Thyroid gland (tissue), 4 donors: Measurements from ENCODE around the gene CAD.

Source experiments
- POLR2A ChIP-seq, 2 donors: fragments of 450-650 bp; IDR thresholded peaks; one replicate each; pipeline ENCODE4 v1.6.1; 2017; ENCODE audit warnings: antibody characterized with exemption in 2 of 2, mild to moderate bottlenecking in 2 of 2, moderate library complexity in 1 of 2
- TF ChIP-seq, protein P1 (sequence below), 6 experiments: fragments of 200-600 bp in 3 of 6; fragments of 450-650 bp in 3 of 6; sonication (generic) in 3 of 6; IDR thresholded peaks; one replicate each; pipeline ENCODE4 v1.5.1; 2016 to 2019; ENCODE audit warnings: antibody characterized with exemption in 6 of 6, mild to moderate bottlenecking in 2 of 6, inconsistent platforms in 1 of 6, moderate library complexity in 1 of 6

DNA sequence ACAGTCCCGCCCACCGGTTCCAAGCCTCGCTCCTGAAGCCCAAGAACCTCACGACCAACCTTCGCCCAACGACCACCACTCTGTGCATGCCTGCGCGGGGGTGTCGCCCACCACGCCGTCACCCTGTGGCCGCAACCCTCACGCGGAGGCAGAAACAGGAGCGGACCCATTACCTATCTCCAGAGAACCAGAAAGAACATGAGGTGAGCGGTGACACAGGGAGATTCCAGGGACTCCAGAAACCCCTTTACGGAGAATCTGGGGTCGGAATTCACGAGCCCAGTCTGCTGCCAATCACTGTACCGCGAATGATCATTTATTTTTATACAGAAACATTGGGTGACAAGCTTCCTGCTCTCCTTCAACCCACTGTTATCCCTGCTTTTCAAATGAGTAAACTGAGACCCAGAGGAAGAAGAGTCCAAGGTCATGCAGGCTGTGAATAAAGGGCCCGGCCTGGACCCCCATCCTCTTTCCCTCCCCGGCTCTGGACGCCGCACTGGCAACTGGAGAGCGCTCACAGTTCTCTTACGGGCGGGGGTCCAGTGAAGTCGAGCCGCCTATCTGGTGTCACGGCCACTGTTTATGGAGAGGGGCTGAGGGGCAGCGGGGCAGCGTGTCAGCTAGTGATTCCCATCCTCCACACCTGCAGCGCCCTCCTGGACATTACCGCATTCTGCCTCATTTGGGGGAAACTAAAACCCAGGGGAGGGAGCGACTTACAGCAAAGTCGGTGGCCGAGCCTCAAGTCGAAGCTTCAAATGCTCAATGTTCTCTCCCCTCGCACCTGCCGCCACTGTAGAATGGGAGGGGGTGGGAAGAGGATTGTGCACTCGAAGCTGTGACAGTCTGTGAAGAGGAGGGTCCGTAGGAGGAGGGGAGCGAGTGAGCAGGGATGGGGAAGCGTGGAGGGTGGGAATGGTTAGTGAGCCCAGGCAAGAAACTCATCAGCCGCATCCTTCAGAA, 46.4 kb downstream of the CAD start:
- TF ChIP-seq POLR2A (IDR thresholded peaks at IDR 0.05), result no peak
- TF ChIP-seq, protein P1, sequence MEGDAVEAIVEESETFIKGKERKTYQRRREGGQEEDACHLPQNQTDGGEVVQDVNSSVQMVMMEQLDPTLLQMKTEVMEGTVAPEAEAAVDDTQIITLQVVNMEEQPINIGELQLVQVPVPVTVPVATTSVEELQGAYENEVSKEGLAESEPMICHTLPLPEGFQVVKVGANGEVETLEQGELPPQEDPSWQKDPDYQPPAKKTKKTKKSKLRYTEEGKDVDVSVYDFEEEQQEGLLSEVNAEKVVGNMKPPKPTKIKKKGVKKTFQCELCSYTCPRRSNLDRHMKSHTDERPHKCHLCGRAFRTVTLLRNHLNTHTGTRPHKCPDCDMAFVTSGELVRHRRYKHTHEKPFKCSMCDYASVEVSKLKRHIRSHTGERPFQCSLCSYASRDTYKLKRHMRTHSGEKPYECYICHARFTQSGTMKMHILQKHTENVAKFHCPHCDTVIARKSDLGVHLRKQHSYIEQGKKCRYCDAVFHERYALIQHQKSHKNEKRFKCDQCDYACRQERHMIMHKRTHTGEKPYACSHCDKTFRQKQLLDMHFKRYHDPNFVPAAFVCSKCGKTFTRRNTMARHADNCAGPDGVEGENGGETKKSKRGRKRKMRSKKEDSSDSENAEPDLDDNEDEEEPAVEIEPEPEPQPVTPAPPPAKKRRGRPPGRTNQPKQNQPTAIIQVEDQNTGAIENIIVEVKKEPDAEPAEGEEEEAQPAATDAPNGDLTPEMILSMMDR (IDR thresholded peaks at IDR 0.05), result no peak
